Measurements from ENCODE around the gene PLXNA4.

DNA sequence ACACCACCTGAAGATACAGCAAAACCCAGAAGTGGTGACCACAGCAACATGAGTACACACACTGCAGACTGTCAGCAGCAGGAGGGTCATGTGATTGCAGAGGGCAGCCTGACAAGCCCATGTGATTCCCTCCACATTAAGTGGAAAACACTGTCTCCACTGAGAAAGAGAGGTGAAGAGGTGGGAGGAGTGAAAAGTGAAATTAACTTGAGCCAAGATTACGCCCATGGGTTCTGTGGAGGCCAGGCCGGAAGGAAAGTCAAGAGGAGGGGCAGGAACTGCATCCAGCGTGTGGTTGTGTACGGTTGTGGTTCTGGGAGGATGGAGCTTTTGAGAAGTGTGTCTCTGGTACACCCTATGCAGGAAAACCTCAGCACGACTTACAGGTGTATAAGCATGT lies 138.5 kb downstream of the PLXNA4 start:
- TF ChIP-seq, protein P1, sequence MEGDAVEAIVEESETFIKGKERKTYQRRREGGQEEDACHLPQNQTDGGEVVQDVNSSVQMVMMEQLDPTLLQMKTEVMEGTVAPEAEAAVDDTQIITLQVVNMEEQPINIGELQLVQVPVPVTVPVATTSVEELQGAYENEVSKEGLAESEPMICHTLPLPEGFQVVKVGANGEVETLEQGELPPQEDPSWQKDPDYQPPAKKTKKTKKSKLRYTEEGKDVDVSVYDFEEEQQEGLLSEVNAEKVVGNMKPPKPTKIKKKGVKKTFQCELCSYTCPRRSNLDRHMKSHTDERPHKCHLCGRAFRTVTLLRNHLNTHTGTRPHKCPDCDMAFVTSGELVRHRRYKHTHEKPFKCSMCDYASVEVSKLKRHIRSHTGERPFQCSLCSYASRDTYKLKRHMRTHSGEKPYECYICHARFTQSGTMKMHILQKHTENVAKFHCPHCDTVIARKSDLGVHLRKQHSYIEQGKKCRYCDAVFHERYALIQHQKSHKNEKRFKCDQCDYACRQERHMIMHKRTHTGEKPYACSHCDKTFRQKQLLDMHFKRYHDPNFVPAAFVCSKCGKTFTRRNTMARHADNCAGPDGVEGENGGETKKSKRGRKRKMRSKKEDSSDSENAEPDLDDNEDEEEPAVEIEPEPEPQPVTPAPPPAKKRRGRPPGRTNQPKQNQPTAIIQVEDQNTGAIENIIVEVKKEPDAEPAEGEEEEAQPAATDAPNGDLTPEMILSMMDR (conservative IDR thresholded peaks at IDR 0.05; ENCODE audit: low read depth, low read length), result no peak
- no peak for TF ChIP-seq EZH2 (IDR thresholded peaks at IDR 0.05; ENCODE audit: borderline replicate concordance, low read depth, low read length, poor library complexity, severe bottlenecking)

Data from A673 (cell line).